Glomerular endothelial cell (primary cell): ENCODE data around the gene ZBTB44. TPM values are rescaled to one million over a fixed set of nuclear protein-coding genes. Genes with fewer than 3 reads are reported as not detected.

Source experiments
- DNase-seq: peaks from one replicate; pipeline ENCODE4 v3.0.0-alpha.2; 2011; ENCODE audit warnings: low read depth, low spot score; ENCODE audit errors: extremely low read depth
- total RNA-seq: library from RNA; depleted of rRNA; stranded (reverse); fragments of >200 nt; gene quantifications from 2 replicates; pipeline ENCODE4 v1.2.3, GENCODE V29; 2015

ZBTB44 gene
- total RNA-seq, 1 donor from 2014 or later, result 16.0 TPM

- no peak for DNase-seq
These were observed 134.2 kb downstream of the ZBTB44 start for GRCh38 chr11:130180491-130180890.

- DNase-seq, result no peak
These were observed 135.1 kb downstream of the ZBTB44 start for GRCh38 chr11:130179396-130180306.

GRCh38 chr11:130178441-130179339 is 136.0 kb downstream of the ZBTB44 start:
- no peak for DNase-seq

- DNase-seq, result no peak
These were observed 136.9 kb downstream of the ZBTB44 start for GRCh38 chr11:130177782-130178181.

Other genes starting within 250 kb of the ZBTB44 start
- gene APLP2, start 245.0 kb downstream of the ZBTB44 start, total RNA-seq, result 1,168 and 1,569 TPM in 2 replicates
- gene ST14, start 155.1 kb downstream of the ZBTB44 start, total RNA-seq, result 0.12 TPM in 1 of 2 replicates, not detected in the other
- not detected in 2 replicates for gene ADAMTS8, start 113.7 kb upstream of the ZBTB44 start, total RNA-seq
- gene ADAMTS15, start 133.7 kb upstream of the ZBTB44 start, total RNA-seq, result 1.7 and 8.5 TPM in 2 replicates